LoVo (cell line): ENCODE measurements around the gene ADGRB2.
A peak's percentile ranks its signal among the peaks of the same experiment; 100 is the strongest.

Source experiments
- DNase-seq: peaks from one replicate; pipeline ENCODE4 v3.0.0-alpha.2; 2016; ENCODE audit warnings: low spot score

The ADGRB2 gene

DNA sequence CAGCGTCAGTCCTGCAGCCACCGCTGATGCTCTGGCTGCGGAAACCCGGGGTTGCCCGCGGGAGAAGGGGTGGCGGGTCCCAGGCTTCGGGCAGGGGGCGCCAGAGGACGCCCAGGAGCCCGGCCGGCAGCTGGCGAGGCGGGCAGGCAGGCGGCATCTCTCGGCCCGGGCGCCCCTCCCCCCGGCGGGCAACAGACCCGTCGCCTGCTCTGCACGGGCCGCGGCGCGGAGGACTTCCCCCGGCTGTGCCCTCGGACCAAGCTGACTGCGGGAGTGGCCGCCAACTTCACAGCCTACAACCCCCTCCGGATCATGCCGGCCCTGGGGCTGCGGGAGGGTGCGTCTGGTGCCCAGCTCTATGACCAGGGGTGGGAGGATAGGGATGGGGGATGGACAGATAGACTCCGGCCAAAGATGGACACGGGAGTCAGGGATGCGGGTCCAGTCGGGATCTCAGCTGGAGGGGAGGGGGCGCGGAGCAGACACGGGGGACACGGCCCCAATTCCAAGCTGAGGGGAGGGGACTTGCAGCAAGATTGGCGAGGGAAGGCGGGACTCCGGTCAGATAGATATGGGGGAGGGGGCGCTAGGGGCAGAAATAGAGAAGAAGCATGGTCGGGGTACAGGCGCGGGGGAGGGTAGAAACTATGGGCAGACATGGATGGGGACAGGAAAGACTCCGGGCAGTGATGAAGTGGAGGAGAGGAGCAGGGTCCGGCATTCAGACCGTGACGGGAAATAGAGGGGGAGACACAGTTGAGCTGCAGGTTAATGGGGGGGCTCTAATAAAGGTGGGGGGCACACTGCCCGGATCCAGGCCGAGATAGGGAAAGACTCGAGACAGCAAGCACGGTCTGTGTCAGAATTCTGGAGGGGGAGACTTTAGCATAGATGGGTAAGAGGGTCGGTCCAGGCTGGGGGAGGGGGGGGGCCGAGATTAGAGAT, 1.1 kb downstream of the ADGRB2 start:
- DNase-seq = peak; percentile 83

DNA sequence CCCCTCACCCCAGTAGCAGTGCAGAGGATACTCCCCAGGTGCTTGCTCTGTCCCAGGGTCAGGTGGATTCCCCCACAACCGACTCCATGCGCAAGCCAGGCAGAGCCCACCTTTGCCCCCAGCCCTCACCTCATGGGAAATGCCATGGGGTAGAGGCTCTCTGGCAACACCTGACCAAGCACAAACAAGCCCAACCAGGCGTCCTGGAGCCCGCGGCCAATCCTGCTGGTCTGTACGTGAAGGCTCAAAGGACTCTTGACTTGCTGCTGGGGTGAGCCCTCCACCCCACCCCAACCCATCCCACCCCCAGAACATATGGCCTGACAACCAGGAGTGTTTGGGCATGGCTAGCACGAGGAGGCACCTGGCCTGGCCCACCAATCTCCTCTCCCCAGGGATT, 1.8 kb downstream of the ADGRB2 start:
- no peak for DNase-seq

DNA sequence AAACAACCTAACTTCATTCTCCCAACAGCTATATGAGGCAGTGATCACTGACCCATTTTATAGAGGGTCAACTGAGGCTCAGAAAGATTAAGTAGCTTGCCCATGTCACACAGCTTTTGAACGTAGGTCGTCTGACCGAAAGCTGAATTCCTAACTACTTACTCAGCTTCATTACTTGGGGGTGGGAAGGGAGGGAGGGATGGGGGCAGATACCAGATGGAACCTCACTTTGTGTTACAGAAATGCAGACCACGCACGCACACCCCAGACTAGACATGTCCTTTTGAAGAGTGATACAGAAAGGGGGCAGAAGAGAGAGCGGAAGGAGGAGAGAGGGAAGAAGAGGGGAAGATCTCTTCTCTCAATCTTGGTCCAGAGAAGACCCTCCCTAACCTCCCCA, 2.3 kb downstream of the ADGRB2 start:
- DNase-seq = no peak

DNA sequence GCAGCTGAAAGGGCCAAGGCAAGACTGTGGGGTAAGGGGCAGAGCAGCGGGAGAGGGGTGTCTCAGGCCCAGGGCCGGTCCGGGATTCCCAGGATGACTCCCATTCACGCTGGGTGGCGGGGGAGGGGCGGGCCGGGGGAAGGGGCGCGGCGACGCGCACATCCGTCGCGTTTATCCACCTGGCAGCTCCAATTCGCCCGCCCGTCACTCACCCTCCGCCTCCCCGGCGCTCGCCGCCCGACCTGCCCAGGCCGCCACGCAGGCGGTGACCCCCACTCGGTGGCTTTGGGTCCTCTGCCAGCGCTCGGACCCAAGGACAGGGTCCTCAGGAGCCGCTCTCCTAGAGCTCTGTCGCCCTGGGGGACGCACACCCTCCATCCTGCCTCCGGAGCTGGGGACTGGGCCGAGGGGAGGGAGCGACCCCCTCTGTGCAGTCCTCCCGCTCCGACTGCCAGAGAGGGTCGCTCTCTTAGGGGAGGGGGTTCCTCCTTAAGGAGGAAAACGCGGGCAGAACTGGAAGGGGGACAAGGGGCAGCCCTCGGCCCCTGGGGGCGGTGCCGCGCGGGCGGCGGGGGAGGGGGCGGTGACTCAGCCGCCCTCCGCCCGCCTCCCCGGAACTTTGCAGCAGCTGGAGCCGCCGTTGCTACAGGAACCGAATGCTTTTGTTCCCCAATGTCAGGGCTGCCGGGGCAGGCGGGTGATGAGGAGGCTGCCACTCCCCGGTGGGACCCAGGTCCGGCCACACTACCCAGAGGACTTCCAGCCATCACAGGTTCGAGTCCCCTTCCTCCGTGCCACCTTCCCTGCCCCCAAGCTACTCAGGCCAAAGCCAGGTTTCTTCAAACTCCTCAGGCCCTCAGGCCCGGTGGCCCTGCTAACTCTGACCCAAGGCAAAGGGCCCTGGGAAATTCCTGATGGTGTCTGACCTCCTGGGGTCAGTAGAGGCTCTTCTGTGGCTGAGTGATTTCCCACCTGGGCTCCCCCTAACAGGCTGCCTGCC, 3.4 kb downstream of the ADGRB2 start:
- no peak for DNase-seq

DNA sequence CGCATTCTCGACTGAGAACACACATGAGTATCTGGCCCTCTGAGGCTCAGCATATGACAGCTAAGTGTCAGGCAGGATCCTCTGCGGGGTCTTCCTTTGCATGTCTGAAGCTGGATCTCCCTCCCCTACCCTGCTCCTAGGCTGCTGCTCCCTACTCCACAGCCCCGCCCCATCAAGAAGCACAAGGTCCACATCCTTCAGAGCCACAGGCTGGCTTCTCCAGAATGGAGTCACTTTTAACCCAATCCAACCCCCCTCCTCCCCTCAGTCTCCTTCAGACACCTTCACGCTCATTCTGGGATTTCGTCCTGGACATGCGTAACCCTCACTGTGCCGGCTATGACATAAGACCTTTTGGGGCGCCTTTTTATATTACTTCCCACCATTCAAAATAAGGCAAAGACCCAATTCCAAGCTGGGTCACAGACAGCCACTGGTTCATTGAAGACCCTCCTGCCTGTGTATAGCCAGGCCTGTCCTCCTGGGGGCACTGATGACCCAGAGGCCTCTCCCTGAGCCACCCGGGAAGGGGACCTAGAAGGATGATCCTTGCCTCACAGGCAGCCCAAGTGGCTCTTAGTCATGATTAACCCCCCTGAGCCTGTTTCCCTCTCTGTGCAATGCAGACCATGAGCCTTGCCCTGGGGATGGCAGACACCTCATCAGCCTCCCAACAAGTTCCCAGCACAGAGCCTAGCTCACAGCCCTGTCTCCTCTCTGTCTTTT, 4.7 kb downstream of the ADGRB2 start:
- no peak for DNase-seq

DNA sequence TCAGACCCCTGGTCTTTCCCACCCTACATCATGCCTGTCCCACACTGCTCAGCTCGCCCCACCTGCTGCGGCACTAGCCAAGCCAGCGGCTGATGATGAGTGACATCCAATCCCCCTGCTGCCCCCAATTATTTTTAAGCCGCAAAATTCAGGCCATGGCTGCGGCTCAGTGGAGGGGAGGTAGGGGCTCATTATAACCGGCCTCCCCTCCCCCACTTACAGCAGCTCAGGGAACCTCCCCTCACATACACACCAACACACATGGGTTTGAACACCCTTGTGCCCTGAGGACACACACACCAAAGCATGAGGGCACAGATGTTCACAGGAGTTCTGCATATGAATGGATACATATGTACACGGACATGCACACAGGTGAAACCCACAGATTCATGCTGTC, 5.3 kb downstream of the ADGRB2 start:
- no peak for DNase-seq

DNA sequence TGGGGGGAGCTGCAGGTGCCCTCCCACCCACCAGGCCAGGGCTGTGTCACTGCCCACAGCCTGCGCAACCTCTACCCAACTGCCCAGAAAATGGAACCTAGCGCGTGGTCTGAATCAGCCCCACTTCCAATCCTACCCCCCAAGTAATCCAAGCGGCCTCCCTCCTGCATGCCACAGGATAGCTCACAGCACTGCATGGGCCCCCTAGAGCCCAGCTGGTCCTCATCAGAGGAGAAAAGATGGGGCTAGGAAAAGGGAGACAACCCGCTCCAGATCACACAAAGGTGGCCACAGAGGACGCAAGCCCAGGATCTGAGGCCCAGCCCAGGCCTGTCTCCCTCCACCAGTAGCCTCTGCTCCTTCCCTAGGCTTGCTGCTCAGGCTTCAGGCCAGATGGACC, 6.2 kb downstream of the ADGRB2 start:
- DNase-seq = no peak

DNA sequence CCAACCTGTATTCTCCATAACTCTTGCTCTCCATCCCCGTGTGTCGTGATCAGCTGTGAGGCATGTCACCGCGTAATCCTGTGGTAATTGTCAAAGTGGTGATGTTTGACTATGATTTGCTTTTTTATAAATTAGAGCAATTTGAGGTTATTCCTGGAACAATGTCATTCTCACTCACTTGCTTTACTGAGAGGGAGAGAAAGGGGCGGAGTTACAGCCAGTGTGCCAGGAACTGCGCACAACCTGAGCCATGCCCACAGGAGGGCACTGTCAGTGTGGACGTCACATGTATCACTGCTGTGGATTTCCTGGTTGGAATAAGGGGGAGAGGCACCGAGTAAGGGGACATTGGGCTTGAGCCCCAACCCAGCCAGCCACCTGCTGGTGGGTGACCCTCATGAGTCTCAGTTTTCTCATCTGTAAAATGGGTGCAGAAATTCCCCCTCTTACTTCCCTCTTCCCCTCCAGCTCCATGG, 6.9 kb downstream of the ADGRB2 start:
- no peak for DNase-seq

DNA sequence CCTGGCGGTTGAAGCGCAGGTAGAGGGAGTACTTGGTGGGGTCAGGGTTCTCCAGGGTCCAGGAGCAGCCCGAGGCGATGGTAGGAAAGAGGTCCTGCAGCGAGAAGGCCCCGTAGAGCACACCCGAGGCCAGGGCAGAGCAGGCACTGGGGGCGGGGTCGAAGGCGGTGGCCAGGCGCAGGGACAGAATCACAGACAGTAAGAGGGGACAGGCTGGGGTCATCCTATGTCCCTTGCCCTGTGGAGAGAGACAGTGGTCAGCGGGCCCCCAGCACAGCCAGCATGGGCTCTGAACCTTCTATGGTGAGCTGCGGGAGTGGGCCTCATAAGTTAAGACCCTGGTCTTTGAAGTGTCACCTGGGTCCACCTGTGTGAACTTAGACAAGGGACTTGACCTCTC, 7.6 kb downstream of the ADGRB2 start:
- DNase-seq = no peak

DNA sequence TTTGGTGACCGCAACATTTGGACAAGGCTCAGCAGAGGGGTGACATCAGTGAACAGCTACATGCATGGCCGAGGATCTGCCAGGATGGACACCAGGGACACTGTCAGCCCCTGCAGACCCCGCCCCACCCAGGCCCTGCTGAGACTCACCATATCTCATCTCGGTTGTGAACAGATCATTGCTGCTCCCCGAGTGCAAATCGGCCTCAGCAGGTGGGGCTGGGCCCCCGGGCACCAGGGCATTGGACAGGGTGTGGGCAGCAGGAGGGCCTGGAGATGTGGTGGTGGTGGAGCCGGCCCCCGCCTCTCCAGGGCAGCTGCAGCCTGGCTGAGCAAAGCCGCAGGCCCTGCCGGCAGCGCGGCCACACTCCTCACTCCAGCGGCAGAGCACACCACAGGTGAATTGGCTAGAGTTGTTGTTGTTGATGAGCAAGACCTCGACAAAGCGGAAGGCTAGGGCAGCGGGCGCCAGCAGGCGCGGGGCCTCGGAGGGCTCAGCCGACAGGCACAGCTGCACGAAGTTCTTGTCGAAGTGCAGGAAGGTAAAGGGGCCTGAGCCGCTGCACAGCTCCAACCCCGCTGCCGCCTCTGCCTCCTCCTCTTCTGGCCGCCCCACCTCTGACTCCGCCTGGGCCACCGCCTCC, 8.2 kb downstream of the ADGRB2 start:
- DNase-seq = no peak

DNA sequence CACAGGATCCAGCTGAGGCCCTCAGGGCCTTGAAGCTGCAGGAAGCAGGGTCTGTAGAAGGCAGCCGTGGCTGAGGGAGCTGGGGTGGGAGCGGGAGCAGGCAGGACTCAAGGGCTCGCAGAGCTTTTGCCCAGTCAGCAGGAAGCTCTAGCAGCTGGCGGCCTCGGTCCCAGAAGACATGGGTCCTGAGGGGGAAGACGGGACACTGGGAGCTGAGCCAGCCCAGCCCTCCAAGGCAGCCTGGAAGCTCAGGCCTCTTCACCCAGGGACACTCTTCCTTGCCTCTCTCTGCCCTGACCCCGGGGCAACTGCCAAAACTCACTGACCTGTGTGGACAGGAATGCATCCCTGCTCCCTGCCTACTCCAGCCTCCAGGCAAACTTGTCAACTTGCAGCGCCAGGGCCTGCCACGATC, 8.9 kb downstream of the ADGRB2 start:
- DNase-seq = no peak

DNA sequence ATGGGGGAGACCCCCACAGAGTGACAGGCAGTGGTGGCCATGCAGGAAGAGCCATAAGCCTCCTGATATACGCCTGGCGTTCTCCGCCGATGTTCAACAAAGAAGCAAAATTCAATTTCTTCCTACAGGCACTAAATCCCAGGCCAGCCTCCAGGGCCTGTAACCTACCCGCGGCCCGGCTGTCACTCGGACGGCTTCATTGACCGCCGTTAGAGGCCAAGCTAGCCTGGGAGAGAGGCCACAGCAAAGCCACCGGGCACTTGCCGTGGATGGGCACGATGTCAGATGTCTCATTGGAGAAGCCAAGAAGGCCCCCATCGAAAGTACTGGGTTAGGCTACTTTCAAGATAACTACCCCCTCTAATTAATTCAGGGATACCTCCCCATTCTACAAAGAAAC, 9.7 kb downstream of the ADGRB2 start:
- DNase-seq = no peak

DNA sequence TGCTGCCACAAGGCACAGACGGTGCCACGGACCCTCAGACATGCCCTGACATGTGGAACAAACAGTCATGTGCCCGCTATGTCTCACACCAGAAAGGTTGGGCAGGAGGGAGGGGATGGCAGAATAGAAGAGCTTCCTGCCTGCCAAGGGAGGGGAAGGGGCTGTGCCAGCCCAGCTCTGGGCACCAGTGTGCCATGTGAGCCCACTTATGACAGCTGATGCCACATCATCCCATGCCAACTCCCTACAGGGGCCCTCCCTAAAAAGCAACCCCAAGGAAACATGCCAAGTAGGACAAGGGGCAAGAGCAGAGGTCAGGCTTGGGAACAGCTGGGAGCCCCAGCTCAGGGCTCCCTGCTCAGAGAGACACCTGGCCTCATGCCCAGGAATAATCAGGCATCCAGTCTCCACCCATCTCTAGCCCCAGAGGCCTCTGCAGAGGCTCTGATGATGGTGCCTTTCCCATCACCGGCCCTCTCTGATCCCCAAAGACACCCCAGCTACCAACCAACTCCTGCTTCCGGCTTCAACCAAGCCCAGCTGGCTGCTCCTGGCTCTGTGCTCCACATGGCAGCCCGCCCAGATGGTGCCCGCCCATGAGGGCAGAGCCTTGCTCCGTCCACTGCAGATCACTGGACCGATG, 10.3 kb downstream of the ADGRB2 start:
- peak; percentile 78 for DNase-seq

DNA sequence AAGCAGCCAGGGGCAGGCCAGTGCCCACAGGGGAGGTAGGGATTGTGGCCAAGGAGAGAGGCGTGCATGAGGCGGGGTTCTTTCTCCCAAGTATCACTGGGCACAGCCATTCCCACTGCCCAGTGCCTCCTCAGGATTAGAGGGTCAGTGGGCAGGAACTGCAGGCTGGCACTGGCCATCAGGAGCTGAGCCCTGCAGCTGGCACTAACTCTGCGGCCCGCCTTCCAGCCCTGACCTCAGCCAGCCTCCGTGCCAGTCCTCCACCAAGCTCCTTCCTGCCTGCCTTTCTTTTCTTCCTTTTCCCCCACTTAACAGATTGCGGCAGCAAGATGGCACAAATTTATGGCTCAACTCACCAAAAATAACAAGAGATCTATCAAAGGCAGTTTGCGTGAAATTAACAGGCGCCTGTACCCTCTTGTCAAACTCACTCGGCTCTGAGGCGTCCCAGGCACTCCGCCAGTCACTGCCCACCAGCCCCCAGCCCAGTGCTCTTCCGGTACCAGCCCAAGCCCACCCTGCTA, 11.1 kb downstream of the ADGRB2 start:
- no peak for DNase-seq

DNA sequence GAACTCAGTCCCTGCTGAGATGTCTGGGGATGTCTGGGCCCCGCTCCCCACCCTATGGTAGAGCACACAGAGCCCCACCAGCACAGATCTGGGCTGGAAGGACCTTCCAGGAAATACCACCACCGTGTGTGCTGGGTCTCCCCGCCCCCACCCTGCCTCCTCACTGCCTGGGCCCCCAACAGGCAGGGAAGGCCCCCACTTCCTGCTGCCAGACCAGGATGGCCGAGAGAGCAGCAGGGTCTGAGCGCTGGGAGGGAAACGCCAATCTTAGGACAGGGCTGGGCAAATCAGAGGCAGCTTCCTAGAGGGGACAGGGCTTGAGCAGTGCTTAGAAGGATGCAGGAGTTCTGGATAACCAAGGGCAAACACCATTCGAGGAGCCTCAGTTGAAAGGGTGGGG, 11.9 kb downstream of the ADGRB2 start:
- DNase-seq = no peak

DNA sequence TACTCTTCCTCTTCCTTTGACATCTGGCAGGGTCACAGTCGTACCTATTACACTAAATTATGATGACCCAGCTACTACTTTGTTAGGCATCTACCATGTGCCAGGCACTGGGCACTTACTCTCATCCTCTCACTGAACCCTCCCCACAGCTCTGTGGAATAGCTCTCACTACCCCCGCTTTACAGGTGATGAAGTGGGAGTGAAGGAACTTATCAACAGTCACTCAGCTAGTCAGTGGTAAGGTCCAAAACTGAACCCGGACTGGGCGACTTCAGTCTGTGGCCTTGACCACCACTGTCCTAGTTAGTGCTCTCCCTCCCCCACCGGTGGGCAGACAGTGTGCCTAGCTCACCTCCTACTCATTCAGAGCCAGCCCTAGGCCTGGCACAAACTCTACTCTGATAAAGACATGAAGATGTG, 12.3 kb downstream of the ADGRB2 start:
- DNase-seq = no peak

DNA sequence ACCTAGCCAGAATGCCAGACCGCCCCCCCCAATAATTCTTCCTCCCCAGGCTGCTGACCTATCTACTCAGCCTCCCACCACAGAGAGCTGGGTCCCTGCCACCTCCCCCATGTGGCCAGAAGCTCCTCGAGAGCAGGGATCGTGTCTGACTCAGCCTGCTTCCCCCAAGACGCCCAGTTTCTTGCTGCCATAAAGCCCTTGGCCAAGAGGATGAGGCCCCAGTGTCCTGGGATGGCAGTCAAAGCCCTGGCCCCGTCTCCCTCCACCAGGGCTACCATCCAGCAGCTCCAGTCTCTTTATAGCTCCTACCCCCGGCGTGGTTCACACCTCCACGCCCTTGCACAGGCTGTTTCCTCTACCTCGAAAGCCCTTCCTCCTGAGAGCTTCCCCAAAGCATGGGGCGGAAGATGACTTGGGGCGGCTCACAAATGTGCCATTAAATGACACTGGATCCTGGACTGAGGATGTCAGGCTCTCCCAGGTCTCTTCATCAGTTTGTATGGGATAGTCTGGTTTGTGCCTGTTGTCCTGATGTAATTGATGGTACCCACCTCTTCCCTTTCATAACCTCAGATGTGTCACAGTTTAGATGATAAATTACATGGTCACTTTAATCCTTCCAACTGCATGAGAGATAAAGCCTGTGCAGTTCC, 13.2 kb downstream of the ADGRB2 start:
- DNase-seq = no peak

DNA sequence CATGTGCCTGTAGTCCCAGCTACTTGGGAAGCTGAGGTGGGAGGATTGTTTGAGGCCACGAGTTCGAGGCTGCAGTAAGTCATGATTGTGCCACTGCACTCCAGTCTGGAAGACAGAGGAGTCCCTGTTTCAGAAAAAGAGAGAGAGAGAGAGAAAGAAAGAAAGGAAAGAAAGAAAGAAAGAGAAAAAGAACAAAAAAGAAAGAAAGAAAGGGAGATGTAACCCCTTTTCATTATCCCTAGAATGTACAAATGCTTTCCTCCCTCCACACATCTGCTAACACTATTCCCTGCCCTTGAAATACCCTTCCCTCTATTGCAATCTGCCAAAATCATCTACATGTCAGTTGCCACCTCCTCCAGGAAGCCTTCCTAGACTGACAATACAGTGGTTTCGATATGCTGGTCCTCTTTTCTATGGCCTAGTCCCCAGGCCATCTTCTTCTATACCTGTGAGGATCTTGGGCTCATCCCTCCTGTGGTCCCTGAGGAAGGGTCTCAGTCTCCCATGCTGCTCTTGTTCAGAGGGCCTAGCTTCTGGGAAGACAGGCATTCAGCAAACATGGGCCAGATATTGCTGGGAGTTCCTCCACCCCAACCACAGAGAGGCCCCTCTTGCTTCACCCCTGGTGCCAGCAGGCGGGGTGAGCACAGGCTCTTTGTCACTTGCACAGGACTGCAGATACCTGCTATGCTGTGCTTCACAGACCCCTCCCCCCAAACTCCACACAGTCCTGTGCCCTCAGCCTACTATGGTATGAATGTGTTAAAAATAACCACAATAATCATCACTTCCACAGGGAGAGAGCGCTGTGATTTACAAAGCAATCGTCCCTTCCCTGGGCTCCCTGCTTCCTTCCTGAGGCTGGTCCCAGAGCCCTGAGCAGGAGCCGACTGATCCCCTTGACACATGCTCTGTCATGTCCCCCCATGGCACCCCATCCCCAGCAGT, 14.1 kb downstream of the ADGRB2 start:
- no peak for DNase-seq

DNA sequence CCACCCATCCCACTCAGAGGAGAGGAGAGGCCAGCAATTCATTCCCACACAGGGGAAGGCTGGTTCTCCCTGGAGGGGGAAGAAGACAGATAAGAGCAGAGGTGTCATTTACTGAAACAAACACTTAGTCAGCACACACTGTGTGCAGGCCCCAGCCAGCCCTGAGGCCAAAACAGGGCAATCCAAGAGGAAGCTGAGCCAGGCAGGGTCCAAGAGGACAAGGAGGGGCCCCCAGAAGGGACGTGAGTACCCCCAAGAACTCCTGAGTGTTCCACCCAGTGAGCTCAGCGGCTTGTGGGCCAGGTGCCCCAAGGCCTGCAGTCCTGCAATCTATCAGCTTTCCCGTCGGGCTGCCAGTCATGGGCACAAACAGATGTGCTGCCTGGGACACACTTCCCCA, 15.8 kb downstream of the ADGRB2 start:
- DNase-seq = no peak
